ENCODE data around the gene LAMC2.

GRCh38 chr1:183247066-183247465, 61.0 kb downstream of the LAMC2 start:
- no peak for TF ChIP-seq EZH2 (IDR thresholded peaks at IDR 0.05; ENCODE audit: borderline replicate concordance, low read length)
- TF ChIP-seq, protein P1, sequence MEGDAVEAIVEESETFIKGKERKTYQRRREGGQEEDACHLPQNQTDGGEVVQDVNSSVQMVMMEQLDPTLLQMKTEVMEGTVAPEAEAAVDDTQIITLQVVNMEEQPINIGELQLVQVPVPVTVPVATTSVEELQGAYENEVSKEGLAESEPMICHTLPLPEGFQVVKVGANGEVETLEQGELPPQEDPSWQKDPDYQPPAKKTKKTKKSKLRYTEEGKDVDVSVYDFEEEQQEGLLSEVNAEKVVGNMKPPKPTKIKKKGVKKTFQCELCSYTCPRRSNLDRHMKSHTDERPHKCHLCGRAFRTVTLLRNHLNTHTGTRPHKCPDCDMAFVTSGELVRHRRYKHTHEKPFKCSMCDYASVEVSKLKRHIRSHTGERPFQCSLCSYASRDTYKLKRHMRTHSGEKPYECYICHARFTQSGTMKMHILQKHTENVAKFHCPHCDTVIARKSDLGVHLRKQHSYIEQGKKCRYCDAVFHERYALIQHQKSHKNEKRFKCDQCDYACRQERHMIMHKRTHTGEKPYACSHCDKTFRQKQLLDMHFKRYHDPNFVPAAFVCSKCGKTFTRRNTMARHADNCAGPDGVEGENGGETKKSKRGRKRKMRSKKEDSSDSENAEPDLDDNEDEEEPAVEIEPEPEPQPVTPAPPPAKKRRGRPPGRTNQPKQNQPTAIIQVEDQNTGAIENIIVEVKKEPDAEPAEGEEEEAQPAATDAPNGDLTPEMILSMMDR (conservative IDR thresholded peaks at IDR 0.05 in 1 of 2, IDR thresholded peaks at IDR 0.05 in 1 of 2; ENCODE audit: extremely low read depth in 1 of 2, insufficient read depth in 1 of 2, low read depth in 1 of 2, low read length in 2 of 2), result no peak

All from mammary epithelial cell (primary cell).